H9 (cell line): Measurements from ENCODE around the gene DCTN1. TPM values are rescaled to one million over a fixed set of nuclear protein-coding genes. Genes with fewer than 3 reads are reported as not detected.
A peak's percentile ranks its signal among the peaks of the same experiment; 100 is the strongest.

ENCODE experiments used
- DNase-seq: peaks from one replicate; pipeline ENCODE4 v3.0.0-alpha.2; 2017
- H2AFZ ChIP-seq: one replicate; pipeline ENCODE4 v1.6.1; 2013; ENCODE audit warnings: mild to moderate bottlenecking, low read length, control low read depth, moderate library complexity
- H2AK5ac ChIP-seq: 2 replicates; pipeline ENCODE4 v1.6.1; 2013; ENCODE audit warnings: low read length, control low read depth, mixed read lengths; ENCODE audit not compliant: insufficient read length
- H2BK120ac ChIP-seq: one replicate; pipeline ENCODE4 v1.6.1; 2013; ENCODE audit warnings: low read depth, mild to moderate bottlenecking, low read length, control low read depth, inconsistent platforms; ENCODE audit not compliant: poor library complexity, severe bottlenecking
- H2BK12ac ChIP-seq: 2 replicates; pipeline ENCODE4 v1.6.1; 2013; ENCODE audit warnings: low read length, control low read depth, mixed read lengths, low read depth; ENCODE audit not compliant: insufficient read length
- H2BK15ac ChIP-seq: 2 replicates; pipeline ENCODE4 v1.6.1; 2013; ENCODE audit warnings: low read depth, low read length, control low read depth
- H2BK20ac ChIP-seq: one replicate; pipeline ENCODE4 v1.6.1; 2013; ENCODE audit warnings: low read depth, mild to moderate bottlenecking, low read length, control low read depth, inconsistent platforms; ENCODE audit not compliant: poor library complexity, severe bottlenecking
- H2BK5ac ChIP-seq: 2 replicates; pipeline ENCODE4 v1.6.1; 2013; ENCODE audit warnings: low read length, control low read depth, mixed read lengths; ENCODE audit not compliant: insufficient read length
- H3K14ac ChIP-seq: 2 replicates; pipeline ENCODE4 v1.6.1; 2013; ENCODE audit warnings: low read length, control low read depth; ENCODE audit not compliant: insufficient read depth
- H3K18ac ChIP-seq: 2 replicates; pipeline ENCODE4 v1.6.1; 2013; ENCODE audit warnings: low read depth, mild to moderate bottlenecking, mixed read lengths, low read length, control low read depth; ENCODE audit not compliant: insufficient read length
- H3K23ac ChIP-seq: 2 replicates; pipeline ENCODE4 v1.6.1; 2013; ENCODE audit warnings: low read length, control low read depth, mixed read lengths, low read depth; ENCODE audit not compliant: insufficient read length
- H3K23me2 ChIP-seq: 2 replicates; pipeline ENCODE4 v1.6.1; 2013; ENCODE audit warnings: low read depth, mild to moderate bottlenecking, mixed read lengths, low read length, control low read depth; ENCODE audit not compliant: insufficient read length, poor library complexity, severe bottlenecking
- H3K27ac ChIP-seq: 2 replicates; pipeline ENCODE4 v1.5.1; 2013; ENCODE audit warnings: low read length, control low read depth, mixed read lengths, low read depth; ENCODE audit not compliant: insufficient read length
- H3K27me3 ChIP-seq: 2 replicates; pipeline ENCODE4 v1.6.1; 2013; ENCODE audit warnings: low read length, control low read depth, inconsistent platforms; ENCODE audit not compliant: insufficient read depth
- H3K4ac ChIP-seq: 2 replicates; pipeline ENCODE4 v1.6.1; 2013; ENCODE audit warnings: low read depth, mild to moderate bottlenecking, control low read depth, inconsistent platforms, low read length, moderate library complexity
- H3K4me1 ChIP-seq: 2 replicates; pipeline ENCODE4 v1.6.1; 2013; ENCODE audit warnings: low read length, control low read depth, inconsistent platforms; ENCODE audit not compliant: insufficient read depth
- H3K4me2 ChIP-seq: 2 replicates; pipeline ENCODE4 v1.6.1; 2013; ENCODE audit warnings: low read length, control low read depth, mixed read lengths; ENCODE audit not compliant: insufficient read length, insufficient read depth
- H3K56ac ChIP-seq: 2 replicates; pipeline ENCODE4 v1.6.1; 2013; ENCODE audit warnings: low read depth, mild to moderate bottlenecking, mixed read lengths, low read length, control low read depth; ENCODE audit not compliant: insufficient read length
- H3K79me1 ChIP-seq: 2 replicates; pipeline ENCODE4 v1.6.1; 2013; ENCODE audit warnings: low read depth, mild to moderate bottlenecking, moderate library complexity, low read length, control low read depth, inconsistent platforms; ENCODE audit not compliant: insufficient read depth, poor library complexity, severe bottlenecking
- H3K79me2 ChIP-seq: 2 replicates; pipeline ENCODE4 v1.6.1; 2013; ENCODE audit warnings: low read length, control low read depth, inconsistent platforms; ENCODE audit not compliant: insufficient read depth
- H3K9ac ChIP-seq: 2 replicates; pipeline ENCODE4 v1.6.1; 2013; ENCODE audit warnings: low read length, control low read depth, mixed read lengths; ENCODE audit not compliant: insufficient read length; ENCODE audit errors: extremely low read depth
- H3K9me3 ChIP-seq: one replicate; pipeline ENCODE4 v1.6.1; 2013; ENCODE audit warnings: low read depth, low read length, inconsistent platforms; ENCODE audit not compliant: control insufficient read depth
- H3T11ph ChIP-seq: one replicate; pipeline ENCODE4 v1.6.1; 2013; ENCODE audit warnings: mild to moderate bottlenecking, low read length, control low read depth, inconsistent platforms
- H4K20me1 ChIP-seq: one replicate; pipeline ENCODE4 v1.6.1; 2013; ENCODE audit not compliant: control insufficient read depth, insufficient read length, insufficient read depth
- H4K5ac ChIP-seq: 2 replicates; pipeline ENCODE4 v1.6.1; 2013; ENCODE audit warnings: low read depth, mild to moderate bottlenecking, mixed read lengths, low read length, control low read depth; ENCODE audit not compliant: insufficient read length
- H4K8ac ChIP-seq: replicated peaks from 2 replicates; pipeline ENCODE4 v1.6.1; 2013; ENCODE audit warnings: low read length, control low read depth, mixed read lengths, low read depth; ENCODE audit not compliant: insufficient read length
- H4K91ac ChIP-seq: 2 replicates; pipeline ENCODE4 v1.6.1; 2013; ENCODE audit warnings: low read depth, mild to moderate bottlenecking, moderate library complexity, mixed read lengths, low read length, control low read depth; ENCODE audit not compliant: insufficient read length
- H3K27ac Mint-ChIP-seq, 3 experiments: 2 replicates in 2 of 3; 3 replicates in 1 of 3; pipeline ENCODE4 v1.8.0; 2020 to 2021; ENCODE audit warnings: mixed read lengths in 3 of 3, mild to moderate bottlenecking in 1 of 3, moderate library complexity in 1 of 3
- H3K27me3 Mint-ChIP-seq: 2 replicates; pipeline ENCODE4 v1.8.0; 2021; ENCODE audit warnings: low read depth, mild to moderate bottlenecking, moderate library complexity, mixed read lengths
- H3K36me3 Mint-ChIP-seq, 3 experiments: 2 replicates in 2 of 3; 3 replicates in 1 of 3; pipeline ENCODE4 v1.8.0; 2020 to 2021; ENCODE audit warnings: low read depth in 3 of 3, mixed read lengths in 3 of 3; ENCODE audit not compliant: insufficient read depth in 1 of 3
- H3K4me1 Mint-ChIP-seq, 2 experiments: 2 replicates each; pipeline ENCODE4 v1.8.0; 2020; ENCODE audit warnings: mixed read lengths in 2 of 2
- H3K4me3 Mint-ChIP-seq, 2 experiments: 2 replicates in 1 of 2; 3 replicates in 1 of 2; pipeline ENCODE4 v1.8.0; 2020 to 2021; ENCODE audit warnings: mild to moderate bottlenecking in 2 of 2, mixed read lengths in 2 of 2, moderate library complexity in 1 of 2
- H3K9me3 Mint-ChIP-seq, 2 experiments: 2 replicates in 1 of 2; 3 replicates in 1 of 2; pipeline ENCODE4 v1.8.0; 2020; ENCODE audit warnings: mild to moderate bottlenecking in 2 of 2, mixed read lengths in 2 of 2, moderate library complexity in 1 of 2
- CTCF ChIP-seq: fragments of 200-600 bp; sonication (generic); conservative IDR thresholded peaks from 3 replicates; pipeline ENCODE4 v1.8.0; 2021; ENCODE audit warnings: antibody characterized with exemption, mild to moderate bottlenecking
- total RNA-seq: library from RNA; stranded (reverse); gene quantifications from 2 replicates; pipeline ENCODE4 v1.2.1, GENCODE V29; 2021

The DCTN1 gene
- total RNA-seq, 1 experiment from 2014 or later, result 141 TPM

- H3K23me2 ChIP-seq, result no peaks in the 10 kb centered on the region
- H3K4me3 Mint-ChIP-seq, result no peak overlapping the region
- DNase-seq, result no peak
- H3K9me3 Mint-ChIP-seq, result no peaks in the 10 kb centered on the region
- H4K8ac ChIP-seq, result no peak overlapping the region
- no peak overlapping the region for H3T11ph ChIP-seq
- H3K56ac ChIP-seq, result no peak overlapping the region
- no peaks in the 10 kb centered on the region for H3K4me1 ChIP-seq
- H4K5ac ChIP-seq, result no peak overlapping the region
- no peaks in the 10 kb centered on the region for H3K79me1 ChIP-seq
- no peaks in the 10 kb centered on the region for H3K9me3 ChIP-seq
- H3K36me3 Mint-ChIP-seq, result no peaks in the 10 kb centered on the region
- no peak overlapping the region for H3K18ac ChIP-seq
- no peak overlapping the region for H2BK5ac ChIP-seq
- H3K27ac Mint-ChIP-seq, result peak overlapping the region in 2 of 3 experiments; percentile 50 to 75; a peak in 2 of 7 replicates
- TF ChIP-seq CTCF, result peak; percentile 69
- no peak overlapping the region for H4K91ac ChIP-seq
- H2BK15ac ChIP-seq, result no peak overlapping the region
- no peak overlapping the region for H2AK5ac ChIP-seq
- H2AFZ ChIP-seq, result no peak overlapping the region
- H3K27ac ChIP-seq, result no peak overlapping the region
- H3K23ac ChIP-seq, result no peak overlapping the region
- no peak overlapping the region for H2BK120ac ChIP-seq
- no peak overlapping the region for H3K14ac ChIP-seq
- H3K9ac ChIP-seq, result no peak overlapping the region
- H2BK12ac ChIP-seq, result no peak overlapping the region
- no peaks in the 10 kb centered on the region for H3K79me2 ChIP-seq
- no peaks in the 10 kb centered on the region for H3K27me3 ChIP-seq
- no peaks in the 10 kb centered on the region; the same call in 1 of the 2 replicates for H3K27me3 Mint-ChIP-seq
- H3K4me1 Mint-ChIP-seq, result peaks cover 10 to 11% of the 10 kb centered on the region in 2 experiments
- no peak overlapping the region for H2BK20ac ChIP-seq
- no peaks in the 10 kb centered on the region for H4K20me1 ChIP-seq
- peak overlapping the region; percentile 8 for H3K4me2 ChIP-seq
- H3K4ac ChIP-seq, result no peak overlapping the region
These were observed 19.7 kb upstream of the DCTN1 start for GRCh38 chr2:74399785-74400184.
